Nucleus accumbens (tissue), 56 donors: ENCODE data around the gene CRYZ.
"Not testable (repeated sequence)": the region's sequence is repeated elsewhere in the genome, so short reads cannot be mapped to it uniquely, and the experiment has no call there.

Experiments
- DNase-seq, 56 donors: peaks; one replicate each; lab custom pipeline; 2025; lab: John Stamatoyannopoulos, UW

Gene CRYZ

DNA sequence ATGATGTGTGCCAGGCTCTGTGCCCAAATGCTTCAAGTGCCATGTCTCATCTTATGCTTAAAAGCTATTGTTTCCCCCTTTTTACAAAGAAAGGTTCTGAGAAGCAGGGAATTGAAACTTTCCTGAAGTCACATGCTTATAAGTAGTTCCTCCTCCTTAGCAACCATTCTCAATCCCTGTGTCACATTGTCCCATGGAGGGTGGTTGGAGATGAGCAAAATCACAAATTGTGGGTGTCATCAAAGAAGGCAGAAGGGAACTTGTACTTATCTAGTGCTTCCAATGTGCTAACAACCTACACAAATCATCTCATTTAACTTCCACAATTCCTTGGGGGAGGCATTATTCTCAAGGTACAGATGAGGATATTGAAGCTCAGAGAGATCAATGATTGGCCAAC is 49.2 kb downstream of the CRYZ start:
- peak in 2 of 56 donors; percentile 7 to 19 for DNase-seq

GRCh38 chr1:74681851-74682250 is 51.0 kb downstream of the CRYZ start:
- no peak for DNase-seq

DNA sequence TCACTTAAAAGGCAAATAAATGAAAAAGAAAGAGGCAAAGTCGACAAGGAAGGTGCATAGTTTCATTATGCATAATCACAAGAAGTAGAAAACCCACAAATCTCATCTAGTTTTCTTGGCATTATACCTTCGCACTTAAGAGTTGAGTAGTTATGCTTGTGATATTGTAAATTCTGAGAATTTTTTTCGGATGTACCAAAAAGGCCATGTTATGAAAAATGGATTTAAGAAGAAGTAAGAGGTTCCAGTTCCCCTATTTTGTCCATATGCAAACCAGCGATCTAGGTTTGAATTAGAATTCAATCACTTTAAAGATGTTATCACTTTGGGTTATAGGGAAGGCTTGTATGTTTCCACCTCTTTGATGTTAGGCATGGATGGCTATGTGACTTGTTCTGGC is 51.4 kb downstream of the CRYZ start:
- no peak for DNase-seq

DNA sequence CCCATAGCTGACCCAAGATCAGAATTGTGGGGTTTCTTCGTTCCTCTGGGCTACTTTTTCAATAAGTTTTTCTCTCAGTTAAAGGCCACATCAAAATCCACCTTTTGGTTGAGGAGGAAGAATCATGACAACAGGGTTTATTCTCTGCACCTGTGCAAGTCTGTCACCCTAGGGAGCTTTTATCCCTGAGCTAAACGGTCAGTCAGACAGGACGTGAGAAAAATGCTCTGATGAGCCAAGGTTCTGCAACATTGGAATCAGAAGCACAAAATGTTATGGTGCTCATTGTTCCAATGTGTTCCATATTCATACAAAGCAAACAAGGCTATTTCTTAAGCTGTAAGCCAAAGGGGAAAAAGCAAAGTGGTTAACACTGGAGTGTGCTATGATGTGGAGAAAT is 51.8 kb downstream of the CRYZ start:
- no peak for DNase-seq

DNA sequence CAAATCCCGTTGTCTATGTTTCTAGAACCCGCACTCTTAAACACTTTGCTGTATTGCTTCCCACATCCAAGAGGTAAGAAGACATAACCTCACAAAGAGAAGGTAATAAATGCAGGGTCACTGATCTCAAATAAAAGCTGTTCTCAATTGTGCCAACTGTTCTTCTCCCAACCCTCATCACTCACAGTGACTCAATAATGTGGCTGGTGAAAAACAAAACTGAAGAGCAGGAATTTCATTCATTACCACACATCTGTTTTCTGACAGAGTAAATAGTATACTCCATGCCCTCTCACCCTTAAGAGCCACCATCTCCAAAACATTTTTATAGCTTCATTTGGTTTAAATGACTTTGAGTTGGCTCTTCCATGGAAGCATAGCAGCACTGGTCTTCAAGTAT is 53.0 kb downstream of the CRYZ start:
- DNase-seq: no peak

- no peak for DNase-seq
These were observed 54.9 kb downstream of the CRYZ start for GRCh38 chr1:74677926-74678325.

GRCh38 chr1:74674278-74675048 is 58.4 kb downstream of the CRYZ start:
- no peak for DNase-seq

GRCh38 chr1:74673351-74674111 is 59.3 kb downstream of the CRYZ start, which contains the start of gene ERICH3:
TSS of gene ERICH3 (minus strand) at chr1:74673792. CDS start at chr1:74673519, 273 bp downstream.
- peak in 35 of 56 donors; percentile 1 to 70 (median 44) for DNase-seq

GRCh38 chr1:74670866-74671265 is 62.0 kb downstream of the CRYZ start:
- not testable (repeated sequence) for DNase-seq
